DND-41 (cell line): ENCODE measurements around the gene ERVK3-1.

ENCODE experiments used
- CTCF ChIP-seq: IDR thresholded peaks from 2 replicates; pipeline ENCODE4 v1.5.1; 2012; ENCODE audit warnings: borderline replicate concordance, low read length, moderate library complexity, mild to moderate bottlenecking; ENCODE audit not compliant: poor library complexity, severe bottlenecking; ENCODE audit errors: extremely low read depth
- EZH2 ChIP-seq: IDR thresholded peaks from 3 replicates; pipeline ENCODE4 v1.6.1; 2012; ENCODE audit warnings: borderline replicate concordance, low read depth, mild to moderate bottlenecking, moderate library complexity, low read length, inconsistent platforms; ENCODE audit not compliant: severe bottlenecking

GRCh38 chr19:58262922-58263296 is 42.3 kb upstream of the ERVK3-1 start:
- TF ChIP-seq CTCF: no peak
- no peak for TF ChIP-seq EZH2
